GM19043 (cell line): Measurements from ENCODE around the gene ECEL1.

Experiments used
- ATAC-seq: cut with Tn5 transposase; IDR thresholded peaks from one replicate; pipeline ENCODE4 v1.9.1; 2021; ENCODE audit warnings: low read depth; ENCODE audit not compliant: unreplicated experiment

Gene ECEL1

GRCh38 chr2:232431705-232432590 is 55.7 kb downstream of the ECEL1 start:
- ATAC-seq, result no peak
